HAP-1 (cell line): ENCODE measurements around the gene HSPA1L.
"Not testable (repeated sequence)": the region's sequence is repeated elsewhere in the genome, so short reads cannot be mapped to it uniquely, and the experiment has no call there.

Source experiments
- DNase-seq, 2 experiments: peaks; one replicate each; pipeline ENCODE4 v3.0.0-alpha.2; 2016 to 2020; ENCODE audit warnings: low spot score in 2 of 2
- H3K27me3 ChIP-seq: fragments of 250-450 bp; sonication (Bioruptor Pico); 2 replicates; pipeline ENCODE4 v1.5.1; 2020; ENCODE audit warnings: low read depth, mild to moderate bottlenecking, moderate library complexity
- H3K36me3 ChIP-seq: fragments of 250-450 bp; sonication (Bioruptor Pico); replicated peaks from 2 replicates; pipeline ENCODE4 v1.5.1; 2020; ENCODE audit warnings: mild to moderate bottlenecking
- H3K4me1 ChIP-seq: fragments of 250-450 bp; sonication (Bioruptor Pico); 2 replicates; pipeline ENCODE4 v1.5.1; 2020; ENCODE audit warnings: mild to moderate bottlenecking
- H3K4me3 ChIP-seq: fragments of 250-450 bp; sonication (Bioruptor Pico); 2 replicates; pipeline ENCODE4 v1.5.1; 2020; ENCODE audit warnings: mild to moderate bottlenecking, moderate library complexity
- H3K9me3 ChIP-seq: fragments of 250-450 bp; sonication (Bioruptor Pico); 2 replicates; pipeline ENCODE4 v1.5.1; 2020; ENCODE audit warnings: mild to moderate bottlenecking, moderate library complexity
- in situ Hi-C: fragments of 300-500 bp; cut with MboI; formaldehyde crosslinking; loops from 3 replicates; pipeline ENCODE4 v1.14.3; 2020; ENCODE audit warnings: low sequenced_read_pairs, inconsistent platforms, mixed read lengths

HSPA1L gene

GRCh38 chr6:31815025-31815838 is at the start of gene HSPA1L, which contains the start of gene HSPA1A:
Gene HSPA1L, minus strand, starts transcription at chr6:31815283. Its CDS starts 3,311 bp downstream, at chr6:31811972.
Gene HSPA1A, plus strand, starts transcription at chr6:31815543. Its CDS starts 214 bp downstream, at chr6:31815757.
- in situ Hi-C loops = no loop called here
- DNase-seq = peak; percentile 97 to 98
- Histone ChIP-seq H3K27me3 (no peaks in the 10 kb centered on the region), H3K9me3 (no peaks in the 10 kb centered on the region), H3K4me1 (peaks cover 18% of the 10 kb centered on the region), H3K4me3 (peak within 1 kb of the TSS; percentile 66), H3K36me3 (no peaks in the 10 kb centered on the region)

GRCh38 chr6:31864818-31865204 is 49.7 kb upstream of the HSPA1L start:
- no peaks in the 10 kb centered on the region for H3K27me3 ChIP-seq
- no peak overlapping the region for H3K4me3 ChIP-seq
- DNase-seq = no peak
- no peaks in the 10 kb centered on the region for H3K9me3 ChIP-seq
- peaks cover 4% of the 10 kb centered on the region; the same call in 1 of the 2 replicates for H3K36me3 ChIP-seq
- H3K4me1 ChIP-seq = peaks cover 7% of the 10 kb centered on the region; the same call in 1 of the 2 replicates
- in situ Hi-C loops = no loop called here

- H3K4me1 ChIP-seq, H3K9me3 ChIP-seq, DNase-seq, H3K27me3 ChIP-seq, in situ Hi-C loops: not testable (repeated sequence)
- Histone ChIP-seq H3K4me3 (peak overlapping the region; percentile 54), H3K36me3 (peaks cover 10% of the 10 kb centered on the region)
Observed at GRCh38 chr6:31864123-31864562, 49.1 kb upstream of the HSPA1L start.

GRCh38 chr6:31862344-31863235 is 47.5 kb upstream of the HSPA1L start, which contains the start of gene NEU1:
Gene NEU1, minus strand, starts transcription at chr6:31862821. Its CDS starts 45 bp downstream, at chr6:31862776.
- H3K9me3 ChIP-seq = no peaks in the 10 kb centered on the region
- H3K4me3 ChIP-seq = peak within 1 kb of the TSS; percentile 54
- DNase-seq = peak; percentile 100
- H3K4me1 ChIP-seq = peaks cover 7% of the 10 kb centered on the region; the same call in 1 of the 2 replicates
- in situ Hi-C loops = no loop called here
- no peaks in the 10 kb centered on the region for H3K27me3 ChIP-seq
- H3K36me3 ChIP-seq = peaks cover 10% of the 10 kb centered on the region

- no peaks in the 10 kb centered on the region for H3K27me3 ChIP-seq
- in situ Hi-C loops = no loop called here
- no peak for DNase-seq
- no peaks in the 10 kb centered on the region for H3K9me3 ChIP-seq
- peak overlapping the region; percentile 54 for H3K4me3 ChIP-seq
- H3K4me1 ChIP-seq = peaks cover 7% of the 10 kb centered on the region; the same call in 1 of the 2 replicates
- H3K36me3 ChIP-seq = peaks cover 10% of the 10 kb centered on the region
Observed at GRCh38 chr6:31861919-31862343, 46.8 kb upstream of the HSPA1L start.

GRCh38 chr6:31861150-31861549 is 46.1 kb upstream of the HSPA1L start:
- Histone ChIP-seq H3K9me3 (no peaks in the 10 kb centered on the region), H3K4me3 (no peak overlapping the region), H3K4me1 (peaks cover 7% of the 10 kb centered on the region; the same call in 1 of the 2 replicates), H3K36me3 (peaks cover 10% of the 10 kb centered on the region), H3K27me3 (no peaks in the 10 kb centered on the region)
- DNase-seq = no peak
- in situ Hi-C loops = no loop called here

- Histone ChIP-seq H3K27me3 (no peaks in the 10 kb centered on the region), H3K4me3 (no peak overlapping the region), H3K9me3 (no peaks in the 10 kb centered on the region), H3K36me3 (peaks cover 10% of the 10 kb centered on the region), H3K4me1 (peaks cover 7% of the 10 kb centered on the region; the same call in 1 of the 2 replicates)
- no peak for DNase-seq
- in situ Hi-C loops = no loop called here
Observed at GRCh38 chr6:31860349-31860748, 45.3 kb upstream of the HSPA1L start.

GRCh38 chr6:31859923-31860322 is 44.8 kb upstream of the HSPA1L start:
- no peak for DNase-seq
- Histone ChIP-seq H3K36me3 (peaks cover 10% of the 10 kb centered on the region), H3K4me3 (no peak overlapping the region), H3K27me3 (no peaks in the 10 kb centered on the region), H3K4me1 (peaks cover 7% of the 10 kb centered on the region; the same call in 1 of the 2 replicates), H3K9me3 (no peaks in the 10 kb centered on the region)
- in situ Hi-C loops = no loop called here

- 0 out of 2 replicates have a peak, but pooled peaks cover 4% of the 10 kb centered on the region for H3K4me1 ChIP-seq
- peaks cover 10% of the 10 kb centered on the region for H3K36me3 ChIP-seq
- H3K9me3 ChIP-seq = no peaks in the 10 kb centered on the region
- no peak overlapping the region for H3K4me3 ChIP-seq
- in situ Hi-C loops = no loop called here
- H3K27me3 ChIP-seq = no peaks in the 10 kb centered on the region
- DNase-seq = no peak
Observed at GRCh38 chr6:31858707-31859106, 43.6 kb upstream of the HSPA1L start.

GRCh38 chr6:31857774-31858173 is 42.7 kb upstream of the HSPA1L start:
- peaks cover 10% of the 10 kb centered on the region for H3K36me3 ChIP-seq
- H3K9me3 ChIP-seq, DNase-seq, H3K27me3 ChIP-seq, H3K4me1 ChIP-seq, H3K4me3 ChIP-seq, in situ Hi-C loops: not testable (repeated sequence)

- DNase-seq, in situ Hi-C loops, H3K4me3 ChIP-seq, H3K27me3 ChIP-seq, H3K36me3 ChIP-seq, H3K9me3 ChIP-seq, H3K4me1 ChIP-seq: not testable (repeated sequence)
Observed at GRCh38 chr6:31851980-31852718, 37.1 kb upstream of the HSPA1L start.

GRCh38 chr6:31851485-31851832 is 36.4 kb upstream of the HSPA1L start:
- in situ Hi-C loops = no loop called here
- H3K27me3 ChIP-seq = no peaks in the 10 kb centered on the region
- no peak for DNase-seq
- no peaks in the 10 kb centered on the region for H3K36me3 ChIP-seq
- 0 out of 2 replicates have a peak, but pooled peaks cover 2% of the 10 kb centered on the region for H3K9me3 ChIP-seq
- H3K4me3 ChIP-seq = no peak overlapping the region
- no peaks in the 10 kb centered on the region for H3K4me1 ChIP-seq
